ENCODE data around the gene C3orf33.

DNA sequence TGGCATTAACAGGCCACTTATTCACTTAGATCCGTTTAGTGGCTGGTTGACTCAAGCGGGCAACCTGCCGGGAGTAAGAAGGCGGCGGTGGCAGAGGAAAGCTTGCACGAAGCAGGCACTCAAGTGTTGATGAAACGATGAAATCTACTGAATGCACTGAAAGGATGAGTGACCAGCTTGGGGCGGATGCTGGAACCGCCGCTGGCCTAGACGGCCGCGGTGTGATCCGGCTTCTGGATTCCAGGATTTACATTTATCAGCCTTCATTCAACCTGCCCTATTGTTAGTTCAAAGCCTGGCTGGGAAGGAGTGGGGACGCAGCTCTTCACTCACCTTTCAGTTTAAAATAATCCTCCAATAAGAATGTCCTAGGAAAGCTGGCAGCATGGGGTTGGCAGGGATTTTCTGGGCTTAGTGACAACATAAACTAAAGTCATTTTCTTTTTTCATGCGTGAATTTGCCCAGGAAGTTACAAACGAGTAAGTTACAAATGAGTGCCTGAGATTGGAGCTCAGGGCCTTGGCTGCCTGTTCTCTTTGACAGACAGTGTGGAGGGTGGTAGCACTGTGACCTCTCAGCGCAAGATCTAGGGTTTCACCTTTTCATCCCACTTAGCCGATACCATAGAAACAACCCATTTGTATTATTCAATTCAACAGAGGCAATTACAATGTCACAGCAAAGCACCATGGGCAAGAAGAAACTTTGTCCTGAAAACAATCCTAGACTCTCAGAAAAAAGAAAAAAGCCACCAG lies 60.1 kb downstream of the C3orf33 start:
- TF ChIP-seq, protein P1, sequence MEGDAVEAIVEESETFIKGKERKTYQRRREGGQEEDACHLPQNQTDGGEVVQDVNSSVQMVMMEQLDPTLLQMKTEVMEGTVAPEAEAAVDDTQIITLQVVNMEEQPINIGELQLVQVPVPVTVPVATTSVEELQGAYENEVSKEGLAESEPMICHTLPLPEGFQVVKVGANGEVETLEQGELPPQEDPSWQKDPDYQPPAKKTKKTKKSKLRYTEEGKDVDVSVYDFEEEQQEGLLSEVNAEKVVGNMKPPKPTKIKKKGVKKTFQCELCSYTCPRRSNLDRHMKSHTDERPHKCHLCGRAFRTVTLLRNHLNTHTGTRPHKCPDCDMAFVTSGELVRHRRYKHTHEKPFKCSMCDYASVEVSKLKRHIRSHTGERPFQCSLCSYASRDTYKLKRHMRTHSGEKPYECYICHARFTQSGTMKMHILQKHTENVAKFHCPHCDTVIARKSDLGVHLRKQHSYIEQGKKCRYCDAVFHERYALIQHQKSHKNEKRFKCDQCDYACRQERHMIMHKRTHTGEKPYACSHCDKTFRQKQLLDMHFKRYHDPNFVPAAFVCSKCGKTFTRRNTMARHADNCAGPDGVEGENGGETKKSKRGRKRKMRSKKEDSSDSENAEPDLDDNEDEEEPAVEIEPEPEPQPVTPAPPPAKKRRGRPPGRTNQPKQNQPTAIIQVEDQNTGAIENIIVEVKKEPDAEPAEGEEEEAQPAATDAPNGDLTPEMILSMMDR (IDR thresholded peaks at IDR 0.05 in 2 of 3, conservative IDR thresholded peaks at IDR 0.05 in 1 of 3; ENCODE audit: borderline replicate concordance in 1 of 3, insufficient read depth in 1 of 3, low read depth in 2 of 3, low read length in 2 of 3), result no peak
- TF ChIP-seq POLR2A (IDR thresholded peaks at IDR 0.05; ENCODE audit: borderline replicate concordance, extremely low read depth, insufficient read depth, insufficient read length) (no peak), EZH2 (IDR thresholded peaks at IDR 0.05) (no peak), FOSL1 (IDR thresholded peaks at IDR 0.05; ENCODE audit: low read depth) (no peak), CEBPB (IDR thresholded peaks at IDR 0.05; ENCODE audit: low read depth) (no peak)
- TF ChIP-seq, protein P2, sequence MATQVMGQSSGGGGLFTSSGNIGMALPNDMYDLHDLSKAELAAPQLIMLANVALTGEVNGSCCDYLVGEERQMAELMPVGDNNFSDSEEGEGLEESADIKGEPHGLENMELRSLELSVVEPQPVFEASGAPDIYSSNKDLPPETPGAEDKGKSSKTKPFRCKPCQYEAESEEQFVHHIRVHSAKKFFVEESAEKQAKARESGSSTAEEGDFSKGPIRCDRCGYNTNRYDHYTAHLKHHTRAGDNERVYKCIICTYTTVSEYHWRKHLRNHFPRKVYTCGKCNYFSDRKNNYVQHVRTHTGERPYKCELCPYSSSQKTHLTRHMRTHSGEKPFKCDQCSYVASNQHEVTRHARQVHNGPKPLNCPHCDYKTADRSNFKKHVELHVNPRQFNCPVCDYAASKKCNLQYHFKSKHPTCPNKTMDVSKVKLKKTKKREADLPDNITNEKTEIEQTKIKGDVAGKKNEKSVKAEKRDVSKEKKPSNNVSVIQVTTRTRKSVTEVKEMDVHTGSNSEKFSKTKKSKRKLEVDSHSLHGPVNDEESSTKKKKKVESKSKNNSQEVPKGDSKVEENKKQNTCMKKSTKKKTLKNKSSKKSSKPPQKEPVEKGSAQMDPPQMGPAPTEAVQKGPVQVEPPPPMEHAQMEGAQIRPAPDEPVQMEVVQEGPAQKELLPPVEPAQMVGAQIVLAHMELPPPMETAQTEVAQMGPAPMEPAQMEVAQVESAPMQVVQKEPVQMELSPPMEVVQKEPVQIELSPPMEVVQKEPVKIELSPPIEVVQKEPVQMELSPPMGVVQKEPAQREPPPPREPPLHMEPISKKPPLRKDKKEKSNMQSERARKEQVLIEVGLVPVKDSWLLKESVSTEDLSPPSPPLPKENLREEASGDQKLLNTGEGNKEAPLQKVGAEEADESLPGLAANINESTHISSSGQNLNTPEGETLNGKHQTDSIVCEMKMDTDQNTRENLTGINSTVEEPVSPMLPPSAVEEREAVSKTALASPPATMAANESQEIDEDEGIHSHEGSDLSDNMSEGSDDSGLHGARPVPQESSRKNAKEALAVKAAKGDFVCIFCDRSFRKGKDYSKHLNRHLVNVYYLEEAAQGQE (IDR thresholded peaks at IDR 0.05; ENCODE audit: low read depth), result no peak
- TF ChIP-seq, protein P3, sequence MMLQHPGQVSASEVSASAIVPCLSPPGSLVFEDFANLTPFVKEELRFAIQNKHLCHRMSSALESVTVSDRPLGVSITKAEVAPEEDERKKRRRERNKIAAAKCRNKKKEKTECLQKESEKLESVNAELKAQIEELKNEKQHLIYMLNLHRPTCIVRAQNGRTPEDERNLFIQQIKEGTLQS (IDR thresholded peaks at IDR 0.05), result no peak

Data from HCT116 (cell line).